MCF 10A (cell line): ENCODE results near the gene PRKAR1A. TPM values are rescaled to one million over a fixed set of nuclear protein-coding genes. Genes with fewer than 3 reads are reported as not detected.
A peak's percentile ranks its signal among the peaks of the same experiment; 100 is the strongest.

Experiments used
- BruUV-seq: library from RNA; stranded (reverse); fragments of 400-500 nt; replicated peaks from 2 replicates; lab custom pipeline; 2021; lab: Mats Ljungman, UMichigan
- CTCF ChIA-PET: fragments of 300-600 bp; sonication (Branson Sonifier 250); formaldehyde crosslinking; extraction: SDS; loops from one replicate; lab custom pipeline; 2021; ENCODE audit warnings: antibody characterized with exemption, inconsistent platforms; lab: Yijun Ruan, JAX
- POLR2A ChIA-PET: fragments of 300-600, 350-650 bp; sonication (Branson Sonifier 250); formaldehyde crosslinking; extraction: SDS; loops from one replicate; lab custom pipeline; 2020; ENCODE audit warnings: antibody characterized with exemption, inconsistent platforms; lab: Yijun Ruan, JAX
- DNase-seq: peaks from one replicate; pipeline ENCODE4 v3.0.0-alpha.2; 2018; ENCODE audit not compliant: unreplicated experiment
- H3K27ac Mint-ChIP-seq: one replicate; pipeline ENCODE4 v1.8.0; 2022; ENCODE audit warnings: mild to moderate bottlenecking, low read depth, mixed read lengths; ENCODE audit not compliant: unreplicated experiment
- H3K27me3 Mint-ChIP-seq: one replicate; pipeline ENCODE4 v1.8.0; 2022; ENCODE audit warnings: mixed read lengths; ENCODE audit not compliant: insufficient read depth, unreplicated experiment
- H3K36me3 Mint-ChIP-seq: one replicate; pipeline ENCODE4 v1.8.0; 2022; ENCODE audit warnings: mild to moderate bottlenecking, moderate library complexity, mixed read lengths; ENCODE audit not compliant: insufficient read depth, unreplicated experiment
- H3K4me1 Mint-ChIP-seq: one replicate; pipeline ENCODE4 v1.8.0; 2022; ENCODE audit warnings: mixed read lengths; ENCODE audit not compliant: insufficient read depth, unreplicated experiment
- H3K4me3 Mint-ChIP-seq: one replicate; pipeline ENCODE4 v1.8.0; 2022; ENCODE audit warnings: mild to moderate bottlenecking, moderate library complexity, mixed read lengths; ENCODE audit not compliant: unreplicated experiment
- H3K9me3 Mint-ChIP-seq: one replicate; pipeline ENCODE4 v1.8.0; 2022; ENCODE audit warnings: mixed read lengths; ENCODE audit not compliant: unreplicated experiment
- intact Hi-C: fragments of 100-400 bp; cut with micrococcal nuclease; formaldehyde crosslinking; loops from 2 replicates; pipeline ENCODE4 v1.14.1; 2022
- total RNA-seq: library from RNA; stranded (reverse); gene quantifications from 2 replicates; pipeline ENCODE4 v1.2.3, GENCODE V29; 2022
- TF ChIP-seq, protein P1 (sequence below): fragments of 200-600 bp; IDR thresholded peaks from one replicate; pipeline ENCODE4 v1.8.0; 2022; ENCODE audit warnings: antibody characterized with exemption, mild to moderate bottlenecking; ENCODE audit not compliant: unreplicated experiment

PRKAR1A gene
- total RNA-seq, 1 experiment from 2014 or later: 264 TPM

DNA sequence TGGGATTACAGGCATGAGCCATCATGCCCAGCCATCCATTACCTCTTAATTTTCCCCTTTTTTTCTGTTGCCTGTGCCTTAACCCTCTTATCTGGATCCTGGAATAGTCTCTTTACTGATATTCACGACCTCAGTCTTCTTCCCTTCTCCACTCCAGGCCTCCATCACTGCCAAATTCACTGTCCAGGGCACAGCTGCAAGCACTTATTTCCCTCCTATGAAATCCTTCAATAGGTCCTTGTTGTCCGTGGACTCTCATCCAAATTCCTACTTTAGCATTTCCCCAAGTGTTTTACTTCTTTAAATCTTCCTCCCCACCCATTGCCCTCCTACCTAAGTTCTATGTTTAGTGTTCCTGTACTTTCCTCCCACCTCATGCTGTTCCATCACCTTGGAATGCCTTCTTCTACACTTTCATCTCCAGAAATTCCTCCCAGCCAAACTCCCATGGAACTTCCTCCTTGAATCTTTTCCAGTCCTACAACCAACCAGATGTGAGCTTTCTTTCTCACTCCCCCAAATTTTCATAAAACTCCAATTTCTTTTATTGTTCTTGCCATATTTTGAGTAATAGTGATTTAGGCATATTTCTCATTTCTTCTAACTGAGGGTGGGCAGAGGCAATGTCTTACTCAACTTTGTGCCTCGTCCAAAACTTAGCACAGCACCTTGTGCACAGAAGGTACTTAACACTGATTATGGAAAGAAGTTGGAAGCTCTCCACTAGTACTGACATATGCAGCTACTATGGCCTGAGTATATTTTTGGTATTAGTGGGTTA, 53.6 kb downstream of the PRKAR1A start:
- ChIA-PET CTCF (no interaction called here), POLR2A (interaction anchor here (0.6 to 1.4 kb wide), 3 partner anchors 24 to 120 kb away, joined by 3 to 4 read pairs (median 3); no protein-coding TSS in a partner anchor)
- H3K4me1 Mint-ChIP-seq: peaks cover 16% of the 10 kb centered on the region
- no peak for DNase-seq
- no peaks in the 10 kb centered on the region for H3K36me3 Mint-ChIP-seq
- TF ChIP-seq, protein P1, sequence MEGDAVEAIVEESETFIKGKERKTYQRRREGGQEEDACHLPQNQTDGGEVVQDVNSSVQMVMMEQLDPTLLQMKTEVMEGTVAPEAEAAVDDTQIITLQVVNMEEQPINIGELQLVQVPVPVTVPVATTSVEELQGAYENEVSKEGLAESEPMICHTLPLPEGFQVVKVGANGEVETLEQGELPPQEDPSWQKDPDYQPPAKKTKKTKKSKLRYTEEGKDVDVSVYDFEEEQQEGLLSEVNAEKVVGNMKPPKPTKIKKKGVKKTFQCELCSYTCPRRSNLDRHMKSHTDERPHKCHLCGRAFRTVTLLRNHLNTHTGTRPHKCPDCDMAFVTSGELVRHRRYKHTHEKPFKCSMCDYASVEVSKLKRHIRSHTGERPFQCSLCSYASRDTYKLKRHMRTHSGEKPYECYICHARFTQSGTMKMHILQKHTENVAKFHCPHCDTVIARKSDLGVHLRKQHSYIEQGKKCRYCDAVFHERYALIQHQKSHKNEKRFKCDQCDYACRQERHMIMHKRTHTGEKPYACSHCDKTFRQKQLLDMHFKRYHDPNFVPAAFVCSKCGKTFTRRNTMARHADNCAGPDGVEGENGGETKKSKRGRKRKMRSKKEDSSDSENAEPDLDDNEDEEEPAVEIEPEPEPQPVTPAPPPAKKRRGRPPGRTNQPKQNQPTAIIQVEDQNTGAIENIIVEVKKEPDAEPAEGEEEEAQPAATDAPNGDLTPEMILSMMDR: no peak
- peak overlapping the region; percentile 10 for H3K4me3 Mint-ChIP-seq
- H3K27me3 Mint-ChIP-seq: no peaks in the 10 kb centered on the region
- no peak overlapping the region for H3K27ac Mint-ChIP-seq
- no peaks in the 10 kb centered on the region for H3K9me3 Mint-ChIP-seq
- no TSS peak for BruUV-seq
- intact Hi-C loops: no loop called here

DNA sequence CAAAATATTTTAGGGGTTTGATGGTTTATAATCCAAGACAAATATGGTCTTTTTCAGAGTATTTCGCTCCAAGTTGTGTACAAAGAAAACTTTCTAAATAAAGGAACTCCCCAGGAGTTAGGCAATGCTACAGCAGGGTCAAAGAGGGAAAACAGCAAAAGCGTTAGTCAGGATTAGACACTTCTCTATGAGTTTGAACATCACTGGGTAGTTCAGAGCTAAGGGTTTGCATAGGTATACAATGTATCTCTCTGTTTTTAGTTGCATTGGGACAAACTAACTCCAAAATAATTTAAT, 54.2 kb downstream of the PRKAR1A start:
- BruUV-seq: no TSS peak
- CTCF ChIA-PET: no interaction called here
- DNase-seq: no peak

DNA sequence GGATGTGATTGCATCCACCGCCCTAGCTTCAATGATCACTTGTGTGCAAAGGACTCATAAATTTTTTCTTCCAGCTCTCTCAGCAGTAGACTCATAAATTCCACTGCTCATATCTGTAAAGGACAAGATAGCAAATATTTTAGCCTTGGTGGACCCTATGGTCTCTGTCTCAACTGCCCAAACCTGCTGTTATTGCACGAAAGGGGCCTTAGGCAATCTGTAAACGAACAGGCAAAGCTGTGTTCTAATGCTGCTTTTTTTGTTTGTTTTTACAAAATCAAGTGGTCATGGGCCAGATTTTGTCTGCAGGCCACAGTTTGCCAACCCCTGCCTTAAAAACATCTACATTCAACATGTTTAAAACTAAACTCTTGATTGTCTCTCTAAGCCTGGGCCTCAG, 54.8 kb downstream of the PRKAR1A start:
- no peak for DNase-seq
- ChIA-PET POLR2A (interaction anchor here (1.0 to 1.4 kb wide), 2 partner anchors 23 to 52 kb away, joined by 3 to 4 read pairs; no protein-coding TSS in a partner anchor), CTCF (interaction anchor here (0.8 kb wide), 1 partner anchor 102 kb away, joined by 4 read pairs; no protein-coding TSS in a partner anchor)
- TF ChIP-seq, protein P1: no peak
- H3K27ac Mint-ChIP-seq: no peak overlapping the region
- intact Hi-C loops: no loop called here
- no peaks in the 10 kb centered on the region for H3K9me3 Mint-ChIP-seq
- H3K4me1 Mint-ChIP-seq: peaks cover 16% of the 10 kb centered on the region
- no peak overlapping the region for H3K4me3 Mint-ChIP-seq
- no peaks in the 10 kb centered on the region for H3K36me3 Mint-ChIP-seq
- BruUV-seq: no TSS peak
- H3K27me3 Mint-ChIP-seq: no peaks in the 10 kb centered on the region

More for the DNA sequence above, 54.2 kb downstream of the PRKAR1A start:
- Mint-ChIP-seq H3K27me3 (no peaks in the 10 kb centered on the region), H3K4me1 (peaks cover 16% of the 10 kb centered on the region), H3K27ac (no peak overlapping the region), H3K4me3 (no peak overlapping the region), H3K9me3 (no peaks in the 10 kb centered on the region), H3K36me3 (no peaks in the 10 kb centered on the region)
- intact Hi-C loops: no loop called here
- TF ChIP-seq, protein P1: no peak
- POLR2A ChIA-PET: interaction anchor here (0.6 to 1.4 kb wide), 3 partner anchors 23 to 120 kb away, joined by 3 to 4 read pairs (median 3); no protein-coding TSS in a partner anchor

DNA sequence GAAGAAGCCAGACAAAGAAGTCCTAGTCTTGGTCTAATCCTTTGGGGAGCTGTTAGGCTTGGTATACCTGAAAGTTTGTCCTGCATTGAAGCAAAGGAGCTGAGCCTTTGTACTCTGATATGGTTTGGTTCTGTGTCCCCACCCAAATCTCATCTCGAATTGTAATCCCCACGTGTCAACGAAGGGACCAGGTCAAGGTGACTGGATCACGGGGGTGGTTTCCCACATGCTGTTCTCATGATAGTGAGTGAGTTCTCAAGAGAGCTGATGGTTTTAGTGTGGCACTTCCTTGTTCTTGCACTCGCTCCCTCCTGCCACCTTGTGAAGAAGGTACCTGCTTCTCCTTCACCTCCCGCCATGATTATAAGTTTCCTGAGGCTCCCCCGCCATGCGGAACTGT, 55.4 kb downstream of the PRKAR1A start:
- TF ChIP-seq, protein P1: no peak
- POLR2A ChIA-PET: no interaction called here
- Mint-ChIP-seq H3K27me3 (no peaks in the 10 kb centered on the region), H3K36me3 (no peaks in the 10 kb centered on the region), H3K4me3 (no peak overlapping the region), H3K9me3 (no peaks in the 10 kb centered on the region), H3K27ac (no peak overlapping the region), H3K4me1 (peaks cover 16% of the 10 kb centered on the region)
- DNase-seq: no peak
- BruUV-seq: no TSS peak
- CTCF ChIA-PET: interaction anchor here (0.8 kb wide), 1 partner anchor 102 kb away, joined by 4 read pairs; no protein-coding TSS in a partner anchor
- intact Hi-C loops: no loop called here
